ENCODE measurements around the gene SHROOM3. TPM values are rescaled to one million over a fixed set of nuclear protein-coding genes. Genes with fewer than 3 reads are reported as not detected.

SHROOM3 gene
- total RNA-seq, 2 experiments from 2014 or later: not detected

DNA sequence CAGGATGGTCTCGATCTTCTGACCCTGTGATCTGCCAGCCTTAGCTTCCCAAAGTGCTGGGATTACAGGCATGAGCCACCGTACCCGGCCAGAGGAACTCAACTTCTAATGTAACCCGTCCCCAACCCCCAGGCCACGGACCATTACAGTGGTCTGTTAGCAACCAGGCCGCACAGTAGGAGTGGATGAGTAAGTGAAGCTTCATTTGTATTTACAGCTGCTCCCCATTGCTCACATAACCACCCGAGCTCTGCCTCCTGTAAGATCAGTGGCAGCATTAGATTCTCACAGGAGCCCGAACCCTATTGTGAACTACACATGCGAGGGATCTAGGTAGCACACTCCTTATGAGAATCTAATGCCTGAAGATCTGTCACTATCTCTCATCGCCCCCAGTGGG is 119.6 kb downstream of the SHROOM3 start:
- no peaks in the 10 kb centered on the region for H3K4me1 Mint-ChIP-seq (ENCODE audit: low read depth)
- H3K27me3 Mint-ChIP-seq: peaks cover 7% of the 10 kb centered on the region
- intact Hi-C loops (cut with DNase I, micrococcal nuclease): no loop called here
- H3K4me1 ChIP-seq (ENCODE audit: insufficient read depth, low read length): no peaks in the 10 kb centered on the region
- H3K4me3 Mint-ChIP-seq: no peak overlapping the region
- no peaks in the 10 kb centered on the region for H3K9me3 ChIP-seq (ENCODE audit: control insufficient read depth in 1 of 2, insufficient read depth in 1 of 2, low read length in 2 of 2)
- no peaks in the 10 kb centered on the region for H3K9me3 Mint-ChIP-seq
- no peak overlapping the region for H3K27ac Mint-ChIP-seq
- ChIA-PET CTCF (no interaction called here), POLR2A (no interaction called here)
- H3K36me3 Mint-ChIP-seq (ENCODE audit: low read depth): no peaks in the 10 kb centered on the region
- TF ChIP-seq, protein P1, sequence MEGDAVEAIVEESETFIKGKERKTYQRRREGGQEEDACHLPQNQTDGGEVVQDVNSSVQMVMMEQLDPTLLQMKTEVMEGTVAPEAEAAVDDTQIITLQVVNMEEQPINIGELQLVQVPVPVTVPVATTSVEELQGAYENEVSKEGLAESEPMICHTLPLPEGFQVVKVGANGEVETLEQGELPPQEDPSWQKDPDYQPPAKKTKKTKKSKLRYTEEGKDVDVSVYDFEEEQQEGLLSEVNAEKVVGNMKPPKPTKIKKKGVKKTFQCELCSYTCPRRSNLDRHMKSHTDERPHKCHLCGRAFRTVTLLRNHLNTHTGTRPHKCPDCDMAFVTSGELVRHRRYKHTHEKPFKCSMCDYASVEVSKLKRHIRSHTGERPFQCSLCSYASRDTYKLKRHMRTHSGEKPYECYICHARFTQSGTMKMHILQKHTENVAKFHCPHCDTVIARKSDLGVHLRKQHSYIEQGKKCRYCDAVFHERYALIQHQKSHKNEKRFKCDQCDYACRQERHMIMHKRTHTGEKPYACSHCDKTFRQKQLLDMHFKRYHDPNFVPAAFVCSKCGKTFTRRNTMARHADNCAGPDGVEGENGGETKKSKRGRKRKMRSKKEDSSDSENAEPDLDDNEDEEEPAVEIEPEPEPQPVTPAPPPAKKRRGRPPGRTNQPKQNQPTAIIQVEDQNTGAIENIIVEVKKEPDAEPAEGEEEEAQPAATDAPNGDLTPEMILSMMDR (IDR thresholded peaks at IDR 0.05): no peak
- no peaks in the 10 kb centered on the region for H3K27me3 ChIP-seq (ENCODE audit: control insufficient read depth in 1 of 2, insufficient read depth in 2 of 2, low read length in 2 of 2)
- H3K4me3 ChIP-seq (ENCODE audit: low read length): no peak overlapping the region
- no peaks in the 10 kb centered on the region for H3K36me3 ChIP-seq (ENCODE audit: insufficient read depth, low read length)
- H3K27ac ChIP-seq (ENCODE audit: low read depth in 1 of 2, low read length in 2 of 2): no peak overlapping the region
- ATAC-seq (ENCODE audit: poor library complexity): no peak
- no peak for DNase-seq

DNA sequence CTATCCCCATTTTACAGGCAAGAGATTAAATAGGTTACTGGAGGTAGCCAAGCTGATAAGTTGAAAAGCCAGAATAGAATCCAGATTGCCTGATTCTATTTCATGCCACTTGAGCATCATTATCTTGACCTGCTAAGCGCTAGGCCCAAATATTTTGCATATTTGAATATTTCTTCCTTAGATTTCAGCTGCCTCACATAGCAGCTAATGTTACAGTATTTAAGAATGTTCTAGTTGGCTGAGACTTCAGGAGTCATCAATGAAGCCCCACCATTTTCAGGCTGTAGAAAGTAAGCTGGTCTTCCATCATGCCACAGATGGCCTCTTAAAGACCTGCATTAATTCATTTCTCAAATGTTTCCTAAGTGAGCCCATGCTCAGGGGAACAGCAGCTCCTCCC is 121.4 kb downstream of the SHROOM3 start:
- Mint-ChIP-seq H3K36me3 (ENCODE audit: low read depth) (no peaks in the 10 kb centered on the region), H3K9me3 (no peaks in the 10 kb centered on the region), H3K4me3 (no peak overlapping the region), H3K4me1 (ENCODE audit: low read depth) (no peaks in the 10 kb centered on the region), H3K27me3 (peaks cover 12% of the 10 kb centered on the region), H3K27ac (no peak overlapping the region)
- intact Hi-C loops (cut with DNase I, micrococcal nuclease): no loop called here
- TF ChIP-seq, protein P1 (IDR thresholded peaks at IDR 0.05): no peak
- no peak for DNase-seq
- no peak for ATAC-seq (ENCODE audit: poor library complexity)
- Histone ChIP-seq H3K9me3 (ENCODE audit: control insufficient read depth in 1 of 2, insufficient read depth in 1 of 2, low read length in 2 of 2) (no peaks in the 10 kb centered on the region), H3K36me3 (ENCODE audit: insufficient read depth, low read length) (no peaks in the 10 kb centered on the region), H3K27me3 (ENCODE audit: control insufficient read depth in 1 of 2, insufficient read depth in 2 of 2, low read length in 2 of 2) (no peaks in the 10 kb centered on the region), H3K4me1 (ENCODE audit: insufficient read depth, low read length) (no peaks in the 10 kb centered on the region), H3K4me3 (ENCODE audit: low read length) (no peak overlapping the region), H3K27ac (ENCODE audit: low read depth in 1 of 2, low read length in 2 of 2) (no peak overlapping the region)
- ChIA-PET CTCF (no interaction called here), POLR2A (no interaction called here)

DNA sequence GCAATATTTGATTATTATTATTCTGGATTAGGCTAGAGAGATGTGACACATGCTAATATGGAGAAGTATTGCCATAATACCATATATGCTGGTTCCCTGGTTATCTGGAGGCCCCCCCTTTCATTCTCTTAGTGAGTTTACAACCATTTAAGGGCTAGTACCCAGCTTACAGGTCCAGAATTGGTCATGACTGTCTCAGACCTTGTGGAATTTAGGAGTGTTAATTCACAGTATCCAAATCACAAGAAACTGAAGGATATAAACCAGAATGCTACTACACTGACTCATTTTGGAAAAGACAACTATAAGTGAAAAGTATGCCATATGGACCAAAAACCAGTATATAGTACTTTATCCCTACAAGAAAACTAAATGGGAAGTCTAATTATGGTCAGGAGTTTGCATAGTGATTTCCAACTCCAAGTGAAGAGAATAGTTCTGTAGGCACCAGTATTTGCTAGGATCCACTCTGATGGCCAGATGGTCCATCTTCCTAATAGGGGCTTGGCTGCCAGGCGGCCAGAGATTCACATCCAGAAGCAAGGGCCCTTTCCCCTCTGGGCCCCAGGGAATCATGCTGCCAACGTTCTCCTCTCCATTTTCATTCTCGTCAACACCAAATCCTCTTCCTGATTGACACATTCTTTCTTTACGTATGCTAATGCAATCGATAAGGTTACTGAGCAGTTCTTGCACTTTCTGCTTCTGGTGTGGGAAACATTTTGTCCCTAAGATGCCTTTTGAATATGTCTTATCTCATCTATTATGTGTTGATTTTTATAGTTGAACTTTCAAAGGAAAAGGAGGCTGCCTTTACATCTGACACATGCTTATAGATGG is 123.6 kb downstream of the SHROOM3 start:
- CTCF ChIA-PET: no interaction called here

More for the DNA sequence above, 123.6 kb downstream of the SHROOM3 start:
- intact Hi-C loops (cut with DNase I, micrococcal nuclease): no loop called here
- no peak overlapping the region for H3K4me3 Mint-ChIP-seq
- Histone ChIP-seq H3K4me1 (ENCODE audit: insufficient read depth, low read length) (no peaks in the 10 kb centered on the region), H3K36me3 (ENCODE audit: insufficient read depth, low read length) (no peaks in the 10 kb centered on the region), H3K27ac (ENCODE audit: low read depth in 1 of 2, low read length in 2 of 2) (no peak overlapping the region), H3K4me3 (ENCODE audit: low read length) (no peak overlapping the region), H3K27me3 (ENCODE audit: control insufficient read depth in 1 of 2, insufficient read depth in 2 of 2, low read length in 2 of 2) (no peaks in the 10 kb centered on the region), H3K9me3 (ENCODE audit: control insufficient read depth in 1 of 2, insufficient read depth in 1 of 2, low read length in 2 of 2) (no peaks in the 10 kb centered on the region)
- no peaks in the 10 kb centered on the region for H3K9me3 Mint-ChIP-seq
- H3K27ac Mint-ChIP-seq: no peak overlapping the region
- ATAC-seq (ENCODE audit: poor library complexity) (no peak), DNase-seq (no peak)
- H3K36me3 Mint-ChIP-seq (ENCODE audit: low read depth): no peaks in the 10 kb centered on the region
- POLR2A ChIA-PET: no interaction called here
- TF ChIP-seq, protein P1 (IDR thresholded peaks at IDR 0.05): no peak
- peaks cover 12% of the 10 kb centered on the region for H3K27me3 Mint-ChIP-seq
- no peaks in the 10 kb centered on the region for H3K4me1 Mint-ChIP-seq (ENCODE audit: low read depth)
